HEK293 (cell line): ENCODE results near the gene EYS.

Experiments used
- CTCF ChIA-PET: fragments of 350-600 bp; formaldehyde crosslinking; extraction: SDS; loops from one replicate; lab custom pipeline; 2021; ENCODE audit warnings: antibody characterized with exemption; lab: Yijun Ruan, JAX
- POLR2A ChIA-PET: fragments of 300-600 bp; formaldehyde crosslinking; extraction: SDS; loops from one replicate; lab custom pipeline; 2020; ENCODE audit warnings: antibody characterized with exemption, inconsistent platforms; lab: Yijun Ruan, JAX
- H3K27ac ChIP-seq: fragments of 200-500 bp; sonication (Bioruptor generic); 2 replicates; pipeline ENCODE4 v1.5.1; 2014; ENCODE audit warnings: low read depth, low read length, control low read depth, inconsistent platforms; ENCODE audit errors: extremely low read depth
- H3K36me3 ChIP-seq, 2 experiments: fragments of 200-500 bp in 1 of 2; sonication (Bioruptor generic) in 1 of 2; 1 replicate in 1 of 2; 2 replicates in 1 of 2; pipeline ENCODE4 v1.5.1; 2014 to 2017; ENCODE audit warnings: inconsistent platforms in 2 of 2, low read length in 2 of 2; ENCODE audit not compliant: control insufficient read depth in 2 of 2, insufficient read depth in 1 of 2
- H3K4me1 ChIP-seq: fragments of 200-500 bp; sonication (Bioruptor generic); 2 replicates; pipeline ENCODE4 v1.5.1; 2014; ENCODE audit warnings: mild to moderate bottlenecking, low read length, inconsistent platforms; ENCODE audit not compliant: control insufficient read depth, insufficient read depth
- H3K4me3 ChIP-seq: 2 replicates; pipeline ENCODE4 v1.5.1; 2011; ENCODE audit warnings: low read depth, mild to moderate bottlenecking, control low read depth, low read length, moderate library complexity
- H3K9me3 ChIP-seq: fragments of 200-500 bp; sonication (Bioruptor generic); 2 replicates; pipeline ENCODE4 v1.5.1; 2014; ENCODE audit warnings: low read depth, low read length, inconsistent platforms; ENCODE audit not compliant: control insufficient read depth, insufficient read depth
- MZF1 ChIP-seq: fragments of 450-650 bp; formaldehyde crosslinking; IDR thresholded peaks from 2 replicates; pipeline ENCODE4 v1.5.1; 2017; ENCODE audit warnings: missing biosample characterization, missing genetic modification characterization, borderline replicate concordance
- OVOL3 ChIP-seq: fragments of 450-650 bp; formaldehyde crosslinking; IDR thresholded peaks from 2 replicates; pipeline ENCODE4 v1.5.1; 2016; ENCODE audit warnings: missing biosample characterization, missing genetic modification characterization
- PRDM4 ChIP-seq: fragments of 450-650 bp; formaldehyde crosslinking; IDR thresholded peaks from 2 replicates; pipeline ENCODE4 v1.5.1; 2017; ENCODE audit warnings: missing biosample characterization, missing genetic modification characterization
- SETDB1 ChIP-seq: IDR thresholded peaks from one replicate; pipeline ENCODE4 v1.6.1; 2017; ENCODE audit warnings: mild to moderate bottlenecking, low read length, moderate library complexity, mixed read lengths; ENCODE audit not compliant: insufficient read length
- TCF7L2 ChIP-seq: IDR thresholded peaks from 2 replicates; pipeline ENCODE4 v1.6.1; 2011; ENCODE audit warnings: low read depth, mild to moderate bottlenecking, inconsistent platforms, low read length, moderate library complexity, borderline replicate concordance
- ZBTB26 ChIP-seq: fragments of 450-650 bp; formaldehyde crosslinking; optimal IDR thresholded peaks from 2 replicates; pipeline ENCODE3; 2016; ENCODE audit warnings: missing biosample characterization, mild to moderate bottlenecking, missing genetic modification characterization
- ZBTB6 ChIP-seq: fragments of 450-650 bp; formaldehyde crosslinking; IDR thresholded peaks from 2 replicates; pipeline ENCODE4 v1.5.1; 2017; ENCODE audit warnings: missing biosample characterization, missing genetic modification characterization
- ZIC2 ChIP-seq: fragments of 450-650 bp; formaldehyde crosslinking; IDR thresholded peaks from 2 replicates; pipeline ENCODE4 v1.5.1; 2016; ENCODE audit warnings: missing biosample characterization, missing genetic modification characterization
- ZNF19 ChIP-seq: fragments of 450-650 bp; formaldehyde crosslinking; IDR thresholded peaks from 2 replicates; pipeline ENCODE4; 2016; ENCODE audit warnings: missing biosample characterization, missing genetic modification characterization, low read depth
- ZNF366 ChIP-seq: fragments of 450-650 bp; formaldehyde crosslinking; conservative IDR thresholded peaks from 2 replicates; pipeline ENCODE4 v1.5.1; 2016; ENCODE audit warnings: missing biosample characterization, missing genetic modification characterization
- ZNF423 ChIP-seq: fragments of 450-650 bp; formaldehyde crosslinking; IDR thresholded peaks from 2 replicates; pipeline ENCODE4 v1.5.1; 2016; ENCODE audit warnings: missing biosample characterization, missing genetic modification characterization
- ZNF560 ChIP-seq: fragments of 450-650 bp; formaldehyde crosslinking; IDR thresholded peaks from 2 replicates; pipeline ENCODE4 v1.5.1; 2017; ENCODE audit warnings: missing biosample characterization, missing genetic modification characterization, borderline replicate concordance
- ZNF596 ChIP-seq: fragments of 450-650 bp; IDR thresholded peaks from 2 replicates; pipeline ENCODE4 v1.5.0; 2018; ENCODE audit warnings: missing biosample characterization, mild to moderate bottlenecking, missing genetic modification characterization, moderate library complexity
- ZNF621 ChIP-seq: fragments of 450-650 bp; formaldehyde crosslinking; IDR thresholded peaks from 2 replicates; pipeline ENCODE4 v1.5.1; 2017; ENCODE audit warnings: missing biosample characterization, missing genetic modification characterization
- ZNF623 ChIP-seq: fragments of 450-650 bp; formaldehyde crosslinking; IDR thresholded peaks from 2 replicates; pipeline ENCODE4 v1.5.1; 2016; ENCODE audit warnings: missing biosample characterization, missing genetic modification characterization
- ZNF660 ChIP-seq: fragments of 450-650 bp; IDR thresholded peaks from 2 replicates; pipeline ENCODE4 v1.5.1; 2018; ENCODE audit warnings: missing biosample characterization, mild to moderate bottlenecking, missing genetic modification characterization
- ZNF707 ChIP-seq: fragments of 450-650 bp; formaldehyde crosslinking; IDR thresholded peaks from 2 replicates; pipeline ENCODE4 v1.5.1; 2016; ENCODE audit warnings: missing biosample characterization, missing genetic modification characterization
- ZNF791 ChIP-seq: fragments of 450-650 bp; formaldehyde crosslinking; IDR thresholded peaks from 2 replicates; pipeline ENCODE4 v1.5.1; 2016; ENCODE audit warnings: missing biosample characterization, missing genetic modification characterization

Gene EYS

DNA sequence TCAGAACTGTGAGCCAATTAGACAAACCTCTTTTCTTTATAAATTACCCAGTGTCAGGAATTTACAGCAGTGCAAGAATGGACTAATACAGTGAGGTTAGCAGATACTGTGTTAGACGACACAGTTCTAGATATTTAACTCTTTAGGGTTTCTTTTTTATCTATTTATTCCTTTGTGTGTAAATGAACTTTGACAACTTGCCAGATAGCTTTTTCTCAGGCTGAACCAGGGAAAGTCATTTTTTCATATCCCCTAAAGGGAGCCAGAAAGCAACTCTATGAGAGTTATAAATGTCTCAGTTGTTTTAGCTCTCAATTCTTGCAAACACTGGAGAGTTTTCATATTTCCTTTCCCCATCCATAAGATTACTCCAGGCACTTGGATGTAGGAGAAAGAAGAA, 1794.1 kb downstream of the EYS start:
- H3K4me3 ChIP-seq: no peak overlapping the region
- H3K36me3 ChIP-seq: no peaks in the 10 kb centered on the region
- no peaks in the 10 kb centered on the region for H3K9me3 ChIP-seq
- no peak for TF ChIP-seq TCF7L2
- no peak for TF ChIP-seq ZIC2 (tag by site-specific recombination)
- TF ChIP-seq ZBTB6 (tag by site-specific recombination): no peak
- no peak for TF ChIP-seq ZNF660 (tag by site-specific recombination)
- TF ChIP-seq PRDM4 (tag by site-specific recombination): no peak
- TF ChIP-seq OVOL3 (tag by site-specific recombination): no peak
- TF ChIP-seq ZNF596 (tag by site-specific recombination): no peak
- TF ChIP-seq ZNF791: no peak
- no peak for TF ChIP-seq MZF1 (tag by site-specific recombination)
- no peak for TF ChIP-seq ZNF707 (tag by site-specific recombination)
- TF ChIP-seq ZNF621 (tag by site-specific recombination): no peak
- TF ChIP-seq ZBTB26 (tag by site-specific recombination): no peak
- no peak for TF ChIP-seq ZNF423 (tag by site-specific recombination)
- no peak for TF ChIP-seq ZNF560 (tag by site-specific recombination)
- TF ChIP-seq, all 188 proteins: peak for 0
- POLR2A ChIA-PET: no interaction called here
- CTCF ChIA-PET: interaction anchor here (0.9 kb wide), 1 partner anchor 10 kb away, joined by 4 read pairs; no protein-coding TSS in a partner anchor
- Histone ChIP-seq H3K27ac (no peak overlapping the region), H3K4me1 (no peaks in the 10 kb centered on the region)

- no peaks in the 10 kb centered on the region for H3K36me3 ChIP-seq
- POLR2A ChIA-PET: no interaction called here
- CTCF ChIA-PET: no interaction called here
- TF ChIP-seq SETDB1: peak; percentile 77
- TF ChIP-seq ZNF19: no peak
- no peak for TF ChIP-seq ZNF623 (tag by site-specific recombination)
- no peak for TF ChIP-seq ZNF366 (tag by site-specific recombination)
- H3K27ac ChIP-seq: no peak overlapping the region
- H3K4me3 ChIP-seq: no peak overlapping the region
- H3K4me1 ChIP-seq: no peaks in the 10 kb centered on the region
- H3K9me3 ChIP-seq: no peaks in the 10 kb centered on the region
Measured at GRCh38 chr6:63910863-63911551, 1796.0 kb downstream of the EYS start.
